Measurements from ENCODE around the gene SRSF3.

The SRSF3 gene

GRCh38 chr6:36622901-36623546, 28.9 kb downstream of the SRSF3 start:
- no peak for DNase-seq (ENCODE audit: low spot score)
- FAIRE-seq: no peak

GRCh38 chr6:36623547-36624459, 29.6 kb downstream of the SRSF3 start:
- DNase-seq (ENCODE audit: low spot score) (peak; percentile 53), FAIRE-seq (peak; percentile 5)

- FAIRE-seq (no peak), DNase-seq (ENCODE audit: low spot score) (no peak)
Measured at GRCh38 chr6:36624461-36625157, 30.4 kb downstream of the SRSF3 start.

- FAIRE-seq (no peak), DNase-seq (ENCODE audit: low spot score) (no peak)
Measured at GRCh38 chr6:36625158-36625919, 31.2 kb downstream of the SRSF3 start.

GRCh38 chr6:36626636-36627035, 32.5 kb downstream of the SRSF3 start:
- no peak for FAIRE-seq
- DNase-seq (ENCODE audit: low spot score): no peak

- DNase-seq (ENCODE audit: low spot score): no peak
- FAIRE-seq: no peak
Measured at GRCh38 chr6:36627141-36627540, 33.0 kb downstream of the SRSF3 start.

- FAIRE-seq (peak; percentile 45), DNase-seq (ENCODE audit: low spot score) (peak; percentile 79)
Measured at GRCh38 chr6:36627801-36628246, 33.7 kb downstream of the SRSF3 start.

GRCh38 chr6:36629784-36630183, 35.6 kb downstream of the SRSF3 start:
- no peak for DNase-seq (ENCODE audit: low spot score)
- FAIRE-seq: no peak

- no peak for DNase-seq (ENCODE audit: low spot score)
- no peak for FAIRE-seq
Measured at GRCh38 chr6:36631326-36632011, 37.3 kb downstream of the SRSF3 start.

GRCh38 chr6:36633370-36633769, 39.2 kb downstream of the SRSF3 start:
- FAIRE-seq: no peak
- DNase-seq (ENCODE audit: low spot score): no peak

- FAIRE-seq (no peak), DNase-seq (ENCODE audit: low spot score) (peak; percentile 35)
Measured at GRCh38 chr6:36633915-36634314, 39.8 kb downstream of the SRSF3 start.

- no peak for FAIRE-seq
Measured at GRCh38 chr6:36634317-36635108, 40.4 kb downstream of the SRSF3 start.

GRCh38 chr6:36636283-36636682, 42.1 kb downstream of the SRSF3 start:
- DNase-seq (ENCODE audit: low spot score) (no peak), FAIRE-seq (no peak)

More at GRCh38 chr6:36634317-36635108, 40.4 kb downstream of the SRSF3 start:
- no peak for DNase-seq (ENCODE audit: low spot score)

GRCh38 chr6:36636687-36637418, 42.7 kb downstream of the SRSF3 start:
- DNase-seq (ENCODE audit: low spot score): no peak
- FAIRE-seq: no peak

- FAIRE-seq: no peak
- DNase-seq (ENCODE audit: low spot score): no peak
Measured at GRCh38 chr6:36638579-36638978, 44.4 kb downstream of the SRSF3 start.

GRCh38 chr6:36639171-36639808, 45.1 kb downstream of the SRSF3 start:
- FAIRE-seq: no peak
- DNase-seq (ENCODE audit: low spot score): no peak

- DNase-seq (ENCODE audit: low spot score) (no peak), FAIRE-seq (no peak)
Measured at GRCh38 chr6:36641543-36641942, 47.4 kb downstream of the SRSF3 start.

Measured in RCC 7860 (cell line).